Mesendoderm (in vitro differentiated cells): ENCODE data around the gene PRR20G.
A peak's percentile ranks its signal among the peaks of the same experiment; 100 is the strongest.

ENCODE experiments used
- DNase-seq: peaks from one replicate; pipeline ENCODE4 v3.0.0; 2013
- H2AK5ac ChIP-seq: 2 replicates; pipeline ENCODE4 v1.6.1; 2013; ENCODE audit warnings: low read length, inconsistent platforms
- H2BK120ac ChIP-seq: 2 replicates; pipeline ENCODE4 v1.6.1; 2013; ENCODE audit warnings: low read depth, mild to moderate bottlenecking, low read length, moderate library complexity, mixed read lengths
- H2BK15ac ChIP-seq: replicated peaks from 2 replicates; pipeline ENCODE4 v1.6.1; 2013; ENCODE audit warnings: low read depth, mild to moderate bottlenecking, moderate library complexity
- H2BK5ac ChIP-seq: 2 replicates; pipeline ENCODE4 v1.6.1; 2013; ENCODE audit warnings: low read length, inconsistent platforms
- H3K18ac ChIP-seq: 2 replicates; pipeline ENCODE4 v1.6.1; 2013; ENCODE audit warnings: mild to moderate bottlenecking, low read length, mixed read lengths
- H3K23ac ChIP-seq: one replicate; pipeline ENCODE4 v1.6.1; 2013; ENCODE audit warnings: low read length
- H3K27ac ChIP-seq: 2 replicates; pipeline ENCODE4 v1.5.1; 2013; ENCODE audit warnings: low read depth, mild to moderate bottlenecking, inconsistent platforms, low read length, moderate library complexity
- H3K27me3 ChIP-seq: 2 replicates; pipeline ENCODE4 v1.6.1; 2013; ENCODE audit warnings: low read length, control low read depth, mild to moderate bottlenecking, inconsistent platforms; ENCODE audit not compliant: insufficient read depth, poor library complexity
- H3K36me3 ChIP-seq: 2 replicates; pipeline ENCODE4 v1.6.1; 2013; ENCODE audit warnings: low read length, inconsistent platforms; ENCODE audit not compliant: control insufficient read depth, insufficient read depth
- H3K4ac ChIP-seq: one replicate; pipeline ENCODE4 v1.6.1; 2013; ENCODE audit warnings: low read depth, mild to moderate bottlenecking, low read length, moderate library complexity
- H3K4me1 ChIP-seq: 2 replicates; pipeline ENCODE4 v1.6.1; 2013; ENCODE audit warnings: low read depth, low read length, inconsistent platforms; ENCODE audit not compliant: control insufficient read depth
- H3K4me2 ChIP-seq: 2 replicates; pipeline ENCODE4 v1.6.1; 2013; ENCODE audit warnings: low read length
- H3K4me3 ChIP-seq: 2 replicates; pipeline ENCODE4 v1.5.1; 2013; ENCODE audit warnings: mild to moderate bottlenecking, low read length
- H3K56ac ChIP-seq: one replicate; pipeline ENCODE4 v1.6.1; 2013; ENCODE audit warnings: low read length
- H3K79me1 ChIP-seq: 2 replicates; pipeline ENCODE4 v1.6.1; 2013; ENCODE audit warnings: low read length, inconsistent platforms
- H3K79me2 ChIP-seq: 2 replicates; pipeline ENCODE4 v1.6.1; 2013; ENCODE audit warnings: mild to moderate bottlenecking, low read length; ENCODE audit not compliant: control insufficient read depth, insufficient read depth
- H3K9ac ChIP-seq: 2 replicates; pipeline ENCODE4 v1.6.1; 2013; ENCODE audit warnings: low read length, inconsistent platforms
- H4K5ac ChIP-seq: one replicate; pipeline ENCODE4 v1.6.1; 2013; ENCODE audit warnings: low read length
- H4K8ac ChIP-seq: one replicate; pipeline ENCODE4 v1.6.1; 2013; ENCODE audit warnings: low read depth, mild to moderate bottlenecking, control low read depth, low read length, moderate library complexity
- WGBS: extraction: QIAGEN DNeasy Blood & Tissue Kit; methylation state at CpG from one replicate; pipeline ENCODE4 v1.1.7; 2013; ENCODE audit warnings: low lambda C conversion rate, missing lambda C conversion rate; ENCODE audit not compliant: insufficient coverage; ENCODE audit errors: extremely low coverage; 5-methylcytosine and 5-hydroxymethylcytosine counted together

Gene PRR20G

DNA sequence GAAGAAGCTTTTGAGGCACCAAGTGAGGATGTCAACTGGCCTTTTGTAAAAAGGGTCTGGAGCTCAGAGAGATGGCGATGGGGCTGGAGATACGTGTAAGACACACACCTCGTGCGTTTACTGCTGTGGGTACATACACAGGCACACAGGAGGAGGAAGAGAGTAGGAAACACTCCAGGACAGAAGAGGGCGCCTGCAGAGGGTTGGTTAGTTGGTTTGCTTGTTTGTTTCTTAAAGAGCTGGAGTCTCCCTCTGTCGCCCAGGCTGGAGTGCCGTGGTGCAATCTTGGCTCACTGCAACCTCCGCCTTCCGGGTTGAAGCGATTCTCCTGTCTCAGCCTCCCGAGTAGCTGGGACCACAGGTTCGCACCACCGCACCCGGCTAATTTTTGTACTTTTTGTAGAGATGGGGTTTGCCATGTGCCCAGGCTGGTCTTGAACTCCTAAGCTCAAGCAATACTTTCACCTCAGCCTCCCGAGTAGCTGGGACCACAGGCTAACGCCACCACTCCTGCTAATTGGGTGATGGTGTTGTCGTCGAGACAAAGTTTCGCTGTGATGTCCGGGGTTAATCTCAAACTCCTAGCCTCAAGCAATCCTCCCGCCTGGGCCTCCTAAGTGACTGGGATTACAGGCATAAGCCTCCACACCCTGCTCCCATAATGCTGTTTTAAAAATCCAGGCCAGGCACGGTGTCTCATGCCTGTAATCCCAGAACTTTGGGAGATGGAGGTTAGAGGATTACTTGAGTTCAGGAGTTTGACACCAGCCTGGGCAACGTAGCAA is 1.3 kb upstream of the PRR20G start:
- Histone ChIP-seq H3K4me3 (no peak overlapping the region), H3K4ac (no peak overlapping the region), H4K8ac (no peak overlapping the region), H3K9ac (no peak overlapping the region), H2BK5ac (no peak overlapping the region), H3K27me3 (no peaks in the 10 kb centered on the region), H3K56ac (no peak overlapping the region), H3K4me2 (no peak overlapping the region), H2AK5ac (no peak overlapping the region), H3K27ac (no peak overlapping the region), H2BK15ac (no peak overlapping the region), H3K4me1 (no peaks in the 10 kb centered on the region), H3K18ac (no peak overlapping the region), H4K5ac (no peak overlapping the region), H3K23ac (no peak overlapping the region), H3K79me2 (no peaks in the 10 kb centered on the region), H3K36me3 (no peaks in the 10 kb centered on the region), H2BK120ac (no peak overlapping the region), H3K79me1 (no peaks in the 10 kb centered on the region)
- peak; percentile 62 for DNase-seq
- no CpG with 5 or more reads among the region's 23 CpGs for WGBS

- Histone ChIP-seq H2BK5ac (no peak overlapping the region), H3K56ac (no peak overlapping the region), H3K4me3 (no peak overlapping the region), H4K5ac (no peak overlapping the region), H3K79me2 (no peaks in the 10 kb centered on the region), H3K4me1 (no peaks in the 10 kb centered on the region), H2AK5ac (no peak overlapping the region), H2BK120ac (no peak overlapping the region), H3K23ac (no peak overlapping the region), H3K9ac (no peak overlapping the region), H3K27ac (no peak overlapping the region), H3K4ac (no peak overlapping the region), H3K36me3 (no peaks in the 10 kb centered on the region), H3K79me1 (no peaks in the 10 kb centered on the region), H3K4me2 (no peak overlapping the region), H3K27me3 (no peaks in the 10 kb centered on the region), H2BK15ac (no peak overlapping the region), H3K18ac (no peak overlapping the region), H4K8ac (no peak overlapping the region)
- no CpG with 5 or more reads among the region's 17 CpGs for WGBS
- DNase-seq: no peak
Observed at GRCh38 chr3:127288343-127288742, 497 bp upstream of the PRR20G start.

- Histone ChIP-seq H3K4me3 (no peak overlapping the region), H3K27ac (no peak overlapping the region)
- DNase-seq: no peak
Observed at GRCh38 chr3:127286571-127287140, 1.2 kb downstream of the PRR20G start.

GRCh38 chr3:127284258-127284657 is 3.6 kb downstream of the PRR20G start:
- no peak overlapping the region for H4K5ac ChIP-seq
- H2BK15ac ChIP-seq: no peak overlapping the region
- H3K4ac ChIP-seq: no peak overlapping the region
- no peak overlapping the region for H3K18ac ChIP-seq
- H3K4me3 ChIP-seq: no peak overlapping the region
- no peak overlapping the region for H3K4me2 ChIP-seq
- no peak overlapping the region for H4K8ac ChIP-seq
- H3K27ac ChIP-seq: no peak overlapping the region
- no peaks in the 10 kb centered on the region for H3K27me3 ChIP-seq
- no peaks in the 10 kb centered on the region for H3K79me2 ChIP-seq
- H2AK5ac ChIP-seq: no peak overlapping the region
- no peaks in the 10 kb centered on the region for H3K79me1 ChIP-seq
- DNase-seq: no peak
- H2BK5ac ChIP-seq: no peak overlapping the region
- H2BK120ac ChIP-seq: no peak overlapping the region
- no peaks in the 10 kb centered on the region for H3K4me1 ChIP-seq
- H3K36me3 ChIP-seq: no peaks in the 10 kb centered on the region
- WGBS: no CpG with 5 or more reads among the region's 12 CpGs
- H3K23ac ChIP-seq: no peak overlapping the region
- H3K56ac ChIP-seq: no peak overlapping the region
- H3K9ac ChIP-seq: no peak overlapping the region

More at GRCh38 chr3:127286571-127287140, 1.2 kb downstream of the PRR20G start:
- H2AK5ac ChIP-seq: no peak overlapping the region
- no peaks in the 10 kb centered on the region for H3K36me3 ChIP-seq
- H3K4me2 ChIP-seq: no peak overlapping the region
- H3K56ac ChIP-seq: no peak overlapping the region
- H4K8ac ChIP-seq: no peak overlapping the region
- no peak overlapping the region for H2BK15ac ChIP-seq
- no peaks in the 10 kb centered on the region for H3K79me1 ChIP-seq
- H3K23ac ChIP-seq: no peak overlapping the region
- H3K4ac ChIP-seq: no peak overlapping the region
- no peaks in the 10 kb centered on the region for H3K79me2 ChIP-seq
- H4K5ac ChIP-seq: no peak overlapping the region
- no CpG with 5 or more reads among the region's 9 CpGs for WGBS
- no peaks in the 10 kb centered on the region for H3K27me3 ChIP-seq
- no peak overlapping the region for H3K18ac ChIP-seq
- H3K4me1 ChIP-seq: no peaks in the 10 kb centered on the region
- no peak overlapping the region for H3K9ac ChIP-seq
- no peak overlapping the region for H2BK5ac ChIP-seq
- H2BK120ac ChIP-seq: no peak overlapping the region

DNA sequence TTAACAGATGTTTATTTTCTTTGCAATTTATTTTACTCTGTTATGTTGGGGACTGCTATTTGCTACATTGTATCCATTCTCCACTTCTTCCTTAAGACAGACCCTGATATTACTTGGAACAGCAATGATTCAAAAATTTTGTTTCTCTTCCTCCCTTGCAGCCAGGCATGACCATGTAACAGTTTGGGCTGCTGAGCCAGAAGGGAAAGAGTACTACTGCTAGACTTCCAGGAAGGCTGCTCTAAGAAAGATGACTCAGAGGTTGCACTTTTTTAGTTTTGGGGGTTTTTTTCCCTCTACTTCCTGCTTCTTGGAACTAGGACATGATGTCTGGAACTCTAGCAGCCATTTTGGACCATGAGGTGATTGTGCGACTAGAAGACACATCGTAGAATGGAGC is 10.3 kb downstream of the PRR20G start:
- Histone ChIP-seq H3K79me2 (no peaks in the 10 kb centered on the region), H2BK120ac (no peak overlapping the region), H3K27ac (no peak overlapping the region), H3K4ac (no peak overlapping the region), H2AK5ac (no peak overlapping the region), H3K9ac (no peak overlapping the region), H3K23ac (no peak overlapping the region), H3K4me3 (no peak overlapping the region), H3K4me1 (no peaks in the 10 kb centered on the region), H4K5ac (no peak overlapping the region), H3K18ac (no peak overlapping the region), H2BK15ac (no peak overlapping the region), H3K27me3 (no peaks in the 10 kb centered on the region), H3K56ac (no peak overlapping the region), H3K79me1 (no peaks in the 10 kb centered on the region), H3K4me2 (no peak overlapping the region), H3K36me3 (no peaks in the 10 kb centered on the region), H4K8ac (no peak overlapping the region), H2BK5ac (no peak overlapping the region)
- WGBS: no CpG with 5 or more reads among the region's 2 CpGs
- DNase-seq: no peak

GRCh38 chr3:127276995-127277394 is 10.9 kb downstream of the PRR20G start:
- Histone ChIP-seq H3K79me2 (no peaks in the 10 kb centered on the region), H3K56ac (no peak overlapping the region), H4K5ac (no peak overlapping the region), H3K27me3 (no peaks in the 10 kb centered on the region), H2BK15ac (no peak overlapping the region), H3K23ac (no peak overlapping the region), H3K4ac (no peak overlapping the region), H3K18ac (no peak overlapping the region), H2BK120ac (no peak overlapping the region), H2BK5ac (no peak overlapping the region), H3K27ac (no peak overlapping the region), H3K9ac (no peak overlapping the region), H4K8ac (no peak overlapping the region), H3K4me2 (no peak overlapping the region), H2AK5ac (no peak overlapping the region), H3K79me1 (no peaks in the 10 kb centered on the region), H3K4me3 (no peak overlapping the region), H3K36me3 (no peaks in the 10 kb centered on the region), H3K4me1 (no peaks in the 10 kb centered on the region)
- no peak for DNase-seq
